DND-41 (cell line): ENCODE measurements around the gene CUEDC2.

Source experiments
- CTCF ChIP-seq: IDR thresholded peaks from 2 replicates; pipeline ENCODE4 v1.5.1; 2012; ENCODE audit warnings: borderline replicate concordance, low read length, moderate library complexity, mild to moderate bottlenecking; ENCODE audit not compliant: poor library complexity, severe bottlenecking; ENCODE audit errors: extremely low read depth
- EZH2 ChIP-seq: IDR thresholded peaks from 3 replicates; pipeline ENCODE4 v1.6.1; 2012; ENCODE audit warnings: borderline replicate concordance, low read depth, mild to moderate bottlenecking, moderate library complexity, low read length, inconsistent platforms; ENCODE audit not compliant: severe bottlenecking

DNA sequence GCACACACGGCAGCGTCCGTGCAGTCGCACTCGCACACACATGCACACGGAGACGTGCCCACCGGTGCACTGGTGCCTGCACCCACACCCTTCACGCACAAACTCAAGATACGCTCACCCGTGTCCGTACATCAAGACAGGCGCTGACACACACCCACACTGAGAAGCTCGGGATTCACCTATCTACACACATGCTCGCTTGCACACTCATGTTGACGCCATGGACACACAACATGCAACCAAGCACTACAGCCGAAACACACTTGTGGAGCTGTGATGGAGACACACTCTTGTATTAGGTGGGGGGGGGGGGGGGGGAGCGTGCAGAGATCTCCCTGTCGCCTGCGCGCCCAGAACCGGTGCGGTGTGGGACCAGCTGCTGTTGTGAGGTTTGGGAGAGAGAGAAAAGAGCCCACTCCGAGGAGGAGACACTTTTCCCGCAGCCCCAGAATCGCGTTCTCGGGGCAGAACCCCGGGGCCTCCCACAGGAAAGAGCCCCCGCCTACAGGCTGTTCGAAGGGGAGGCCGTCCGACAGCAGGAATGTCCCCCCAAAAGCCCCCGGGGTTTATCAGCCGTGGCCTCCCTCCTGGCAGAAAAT lies 37.5 kb downstream of the CUEDC2 start:
- TF ChIP-seq CTCF: peak; percentile 0
- no peak for TF ChIP-seq EZH2
